Measurements from ENCODE around the gene COL27A1. TPM values are rescaled to one million over a fixed set of nuclear protein-coding genes. Genes with fewer than 3 reads are reported as not detected.

Gene COL27A1
- total and polyA plus RNA-seq, 2 experiments from 2014 or later, result 10.5 to 18.0 TPM

DNA sequence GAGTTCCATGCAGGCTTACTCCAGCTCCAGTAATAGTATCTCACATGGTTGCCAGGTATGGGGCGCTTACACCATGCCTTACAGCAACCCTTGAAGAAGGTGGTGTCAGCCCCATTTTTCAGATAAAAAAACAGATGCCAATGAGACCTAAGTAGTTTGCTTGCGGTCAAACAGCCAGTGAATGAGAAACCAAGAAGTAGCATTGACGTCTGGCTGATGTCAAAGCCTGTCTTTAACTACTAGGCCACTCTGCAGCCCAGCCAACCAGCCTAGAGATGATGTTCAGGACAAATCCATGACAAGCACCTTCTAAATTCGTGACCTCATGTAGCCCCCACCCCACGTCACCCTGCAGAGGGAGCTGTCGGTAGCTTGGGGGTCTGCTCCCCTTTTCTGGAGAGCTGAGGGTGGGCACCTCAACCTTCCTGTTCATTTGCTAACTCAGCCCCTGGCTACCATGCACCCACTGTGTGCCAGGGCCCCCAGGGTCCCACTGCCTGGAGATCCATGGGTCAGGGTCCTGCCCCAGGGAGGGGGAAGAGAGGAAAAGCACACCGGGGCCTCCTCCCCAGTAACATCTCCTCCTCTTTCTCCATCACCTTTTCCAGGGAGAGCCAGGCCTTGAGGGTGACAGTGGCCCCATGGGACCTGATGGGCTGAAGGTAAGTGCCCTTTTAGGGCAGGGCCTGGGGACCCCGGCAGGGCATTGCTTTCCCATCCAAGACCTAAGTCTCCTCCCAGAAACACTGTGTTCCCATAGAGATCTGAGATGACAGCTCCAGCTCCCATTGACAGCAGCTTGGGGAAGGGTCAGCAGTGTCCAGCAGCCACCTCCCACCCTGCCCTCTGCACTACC, 115.0 kb downstream of the COL27A1 start:
- TF ChIP-seq, protein P1, sequence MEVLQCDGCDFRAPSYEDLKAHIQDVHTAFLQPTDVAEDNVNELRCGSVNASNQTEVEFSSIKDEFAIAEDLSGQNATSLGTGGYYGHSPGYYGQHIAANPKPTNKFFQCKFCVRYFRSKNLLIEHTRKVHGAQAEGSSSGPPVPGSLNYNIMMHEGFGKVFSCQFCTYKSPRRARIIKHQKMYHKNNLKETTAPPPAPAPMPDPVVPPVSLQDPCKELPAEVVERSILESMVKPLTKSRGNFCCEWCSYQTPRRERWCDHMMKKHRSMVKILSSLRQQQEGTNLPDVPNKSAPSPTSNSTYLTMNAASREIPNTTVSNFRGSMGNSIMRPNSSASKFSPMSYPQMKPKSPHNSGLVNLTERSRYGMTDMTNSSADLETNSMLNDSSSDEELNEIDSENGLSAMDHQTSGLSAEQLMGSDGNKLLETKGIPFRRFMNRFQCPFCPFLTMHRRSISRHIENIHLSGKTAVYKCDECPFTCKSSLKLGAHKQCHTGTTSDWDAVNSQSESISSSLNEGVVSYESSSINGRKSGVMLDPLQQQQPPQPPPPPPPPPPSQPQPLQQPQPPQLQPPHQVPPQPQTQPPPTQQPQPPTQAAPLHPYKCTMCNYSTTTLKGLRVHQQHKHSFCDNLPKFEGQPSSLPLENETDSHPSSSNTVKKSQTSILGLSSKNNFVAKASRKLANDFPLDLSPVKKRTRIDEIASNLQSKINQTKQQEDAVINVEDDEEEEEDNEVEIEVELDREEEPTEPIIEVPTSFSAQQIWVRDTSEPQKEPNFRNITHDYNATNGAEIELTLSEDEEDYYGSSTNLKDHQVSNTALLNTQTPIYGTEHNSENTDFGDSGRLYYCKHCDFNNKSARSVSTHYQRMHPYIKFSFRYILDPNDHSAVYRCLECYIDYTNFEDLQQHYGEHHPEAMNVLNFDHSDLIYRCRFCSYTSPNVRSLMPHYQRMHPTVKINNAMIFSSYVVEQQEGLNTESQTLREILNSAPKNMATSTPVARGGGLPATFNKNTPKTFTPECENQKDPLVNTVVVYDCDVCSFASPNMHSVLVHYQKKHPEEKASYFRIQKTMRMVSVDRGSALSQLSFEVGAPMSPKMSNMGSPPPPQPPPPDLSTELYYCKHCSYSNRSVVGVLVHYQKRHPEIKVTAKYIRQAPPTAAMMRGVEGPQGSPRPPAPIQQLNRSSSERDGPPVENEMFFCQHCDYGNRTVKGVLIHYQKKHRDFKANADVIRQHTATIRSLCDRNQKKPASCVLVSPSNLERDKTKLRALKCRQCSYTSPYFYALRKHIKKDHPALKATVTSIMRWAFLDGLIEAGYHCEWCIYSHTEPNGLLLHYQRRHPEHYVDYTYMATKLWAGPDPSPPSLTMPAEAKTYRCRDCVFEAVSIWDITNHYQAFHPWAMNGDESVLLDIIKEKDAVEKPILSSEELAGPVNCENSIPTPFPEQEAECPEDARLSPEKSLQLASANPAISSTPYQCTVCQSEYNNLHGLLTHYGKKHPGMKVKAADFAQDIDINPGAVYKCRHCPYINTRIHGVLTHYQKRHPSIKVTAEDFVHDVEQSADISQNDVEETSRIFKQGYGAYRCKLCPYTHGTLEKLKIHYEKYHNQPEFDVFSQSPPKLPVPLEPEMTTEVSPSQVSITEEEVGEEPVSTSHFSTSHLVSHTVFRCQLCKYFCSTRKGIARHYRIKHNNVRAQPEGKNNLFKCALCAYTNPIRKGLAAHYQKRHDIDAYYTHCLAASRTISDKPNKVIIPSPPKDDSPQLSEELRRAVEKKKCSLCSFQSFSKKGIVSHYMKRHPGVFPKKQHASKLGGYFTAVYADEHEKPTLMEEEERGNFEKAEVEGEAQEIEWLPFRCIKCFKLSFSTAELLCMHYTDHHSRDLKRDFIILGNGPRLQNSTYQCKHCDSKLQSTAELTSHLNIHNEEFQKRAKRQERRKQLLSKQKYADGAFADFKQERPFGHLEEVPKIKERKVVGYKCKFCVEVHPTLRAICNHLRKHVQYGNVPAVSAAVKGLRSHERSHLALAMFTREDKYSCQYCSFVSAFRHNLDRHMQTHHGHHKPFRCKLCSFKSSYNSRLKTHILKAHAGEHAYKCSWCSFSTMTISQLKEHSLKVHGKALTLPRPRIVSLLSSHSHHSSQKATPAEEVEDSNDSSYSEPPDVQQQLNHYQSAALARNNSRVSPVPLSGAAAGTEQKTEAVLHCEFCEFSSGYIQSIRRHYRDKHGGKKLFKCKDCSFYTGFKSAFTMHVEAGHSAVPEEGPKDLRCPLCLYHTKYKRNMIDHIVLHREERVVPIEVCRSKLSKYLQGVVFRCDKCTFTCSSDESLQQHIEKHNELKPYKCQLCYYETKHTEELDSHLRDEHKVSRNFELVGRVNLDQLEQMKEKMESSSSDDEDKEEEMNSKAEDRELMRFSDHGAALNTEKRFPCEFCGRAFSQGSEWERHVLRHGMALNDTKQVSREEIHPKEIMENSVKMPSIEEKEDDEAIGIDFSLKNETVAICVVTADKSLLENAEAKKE (CRISPR knock-in tag; IDR thresholded peaks at IDR 0.05), result no peak
- no peak for TF ChIP-seq NANOG (IDR thresholded peaks at IDR 0.05; ENCODE audit: borderline replicate concordance)
- no peak for TF ChIP-seq ZNF114 (CRISPR knock-in tag; IDR thresholded peaks at IDR 0.05)
- TF ChIP-seq STAT1 (IDR thresholded peaks at IDR 0.05; ENCODE audit: unreplicated experiment), result no peak
- TF ChIP-seq, protein P2, sequence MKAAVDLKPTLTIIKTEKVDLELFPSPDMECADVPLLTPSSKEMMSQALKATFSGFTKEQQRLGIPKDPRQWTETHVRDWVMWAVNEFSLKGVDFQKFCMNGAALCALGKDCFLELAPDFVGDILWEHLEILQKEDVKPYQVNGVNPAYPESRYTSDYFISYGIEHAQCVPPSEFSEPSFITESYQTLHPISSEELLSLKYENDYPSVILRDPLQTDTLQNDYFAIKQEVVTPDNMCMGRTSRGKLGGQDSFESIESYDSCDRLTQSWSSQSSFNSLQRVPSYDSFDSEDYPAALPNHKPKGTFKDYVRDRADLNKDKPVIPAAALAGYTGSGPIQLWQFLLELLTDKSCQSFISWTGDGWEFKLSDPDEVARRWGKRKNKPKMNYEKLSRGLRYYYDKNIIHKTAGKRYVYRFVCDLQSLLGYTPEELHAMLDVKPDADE (IDR thresholded peaks at IDR 0.05), result no peak
- TF ChIP-seq EZH2phosphoT487 (IDR thresholded peaks at IDR 0.05; ENCODE audit: unreplicated experiment), result no peak
- no peak for TF ChIP-seq JUNB (IDR thresholded peaks at IDR 0.05; ENCODE audit: unreplicated experiment)
- no peak for TF ChIP-seq EZH2 (IDR thresholded peaks at IDR 0.05; ENCODE audit: low read depth, unreplicated experiment)
- TF ChIP-seq POLR2AphosphoS5 (IDR thresholded peaks at IDR 0.05; ENCODE audit: low read depth), result no peak
- no peak for DNase-seq (ENCODE audit: low spot score)
- no peaks in the 10 kb centered on the region for H3K4me1 Mint-ChIP-seq
- Histone ChIP-seq H3K4me1 (ENCODE audit: insufficient read depth) (no peaks in the 10 kb centered on the region), H3K27me3 (ENCODE audit: insufficient read depth) (no peaks in the 10 kb centered on the region), H3K4me3 (no peak overlapping the region), H3K36me3 (ENCODE audit: insufficient read depth) (no peaks in the 10 kb centered on the region), H4K20me1 (replicated peaks; ENCODE audit: insufficient read depth) (no peaks in the 10 kb centered on the region; the same call in 1 of the 2 replicates), H3K4me2 (no peak overlapping the region), H2AFZ (no peak overlapping the region), H3K79me2 (replicated peaks; ENCODE audit: insufficient read depth) (no peaks in the 10 kb centered on the region), H3K9me2 (ENCODE audit: insufficient read depth) (no peaks in the 10 kb centered on the region), H3K27ac (ENCODE audit: low read depth) (no peak overlapping the region), H3F3A (replicated peaks; ENCODE audit: low read depth) (no peaks in the 10 kb centered on the region)
- H3K9me3 Mint-ChIP-seq, result no peaks in the 10 kb centered on the region; the same call in 2 of the 3 replicates
- ATAC-seq, result no peak
- no peak overlapping the region for H3K27ac Mint-ChIP-seq
- H3K27me3 Mint-ChIP-seq (ENCODE audit: insufficient read depth, low read depth, poor library complexity), result peaks cover 10% of the 10 kb centered on the region
- no peak overlapping the region for H3K4me3 Mint-ChIP-seq
- peaks cover 3% of the 10 kb centered on the region; the same call in 2 of the 3 replicates for H3K36me3 Mint-ChIP-seq (ENCODE audit: low read depth)

Data from GM23338 (cell line).